IMR-90 (cell line): ENCODE data around the gene ZNF765. TPM values are rescaled to one million over a fixed set of nuclear protein-coding genes. Genes with fewer than 3 reads are reported as not detected.

Source experiments
- ATAC-seq: fragments of 200-7000 bp; cut with Tn5 transposase; 2 replicates; pipeline ENCODE4 v1.9.1; 2020; ENCODE audit warnings: low read depth, mild to moderate bottlenecking, moderate library complexity
- BruUV-seq: library from RNA; stranded (reverse); fragments of 400-500 nt; replicated peaks from 2 replicates; lab custom pipeline; 2021; lab: Mats Ljungman, UMichigan
- CTCF ChIA-PET: fragments of 300-600 bp; formaldehyde crosslinking; extraction: SDS; loops from one replicate; lab custom pipeline; 2021; ENCODE audit warnings: antibody characterized with exemption; lab: Yijun Ruan, JAX
- POLR2A ChIA-PET: fragments of 300-600 bp; sonication (Branson Sonifier 250); formaldehyde crosslinking; loops from one replicate; lab custom pipeline; 2022; ENCODE audit warnings: antibody characterized with exemption; ENCODE audit not compliant: unreplicated experiment; lab: Charles Lee
- DNase-seq: peaks from one replicate; pipeline ENCODE4 v3.0.0; 2013
- H2AFZ ChIP-seq: replicated peaks from 2 replicates; pipeline ENCODE3; 2013; ENCODE audit warnings: low read length, mild to moderate bottlenecking; ENCODE audit not compliant: poor library complexity
- H2AK5ac ChIP-seq: 2 replicates; pipeline ENCODE4 v1.6.1; 2013; ENCODE audit warnings: low read depth, low read length, inconsistent platforms
- H2AK9ac ChIP-seq: replicated peaks from 2 replicates; pipeline ENCODE3; 2013; ENCODE audit warnings: mild to moderate bottlenecking, low read depth, low read length, moderate library complexity; ENCODE audit not compliant: poor library complexity
- H2BK120ac ChIP-seq: 2 replicates; pipeline ENCODE4 v1.6.1; 2013; ENCODE audit warnings: low read depth, low read length, inconsistent platforms
- H2BK15ac ChIP-seq: 3 replicates; pipeline ENCODE4 v1.6.1; 2013; ENCODE audit warnings: low read depth, low read length, inconsistent platforms
- H2BK20ac ChIP-seq: 2 replicates; pipeline ENCODE4 v1.6.1; 2013; ENCODE audit warnings: low read depth, mild to moderate bottlenecking, inconsistent platforms, low read length, moderate library complexity
- H2BK5ac ChIP-seq: 2 replicates; pipeline ENCODE4 v1.6.1; 2013; ENCODE audit warnings: mild to moderate bottlenecking, low read depth, low read length, inconsistent platforms; ENCODE audit not compliant: poor library complexity, severe bottlenecking
- H3K14ac ChIP-seq: replicated peaks from 2 replicates; pipeline ENCODE4 v1.6.1; 2013; ENCODE audit warnings: low read depth, low read length, inconsistent platforms
- H3K18ac ChIP-seq: 2 replicates; pipeline ENCODE4 v1.6.1; 2013; ENCODE audit warnings: low read depth, low read length, control low read depth
- H3K23ac ChIP-seq: 2 replicates; pipeline ENCODE4 v1.6.1; 2013; ENCODE audit warnings: low read depth, low read length, inconsistent platforms
- H3K27ac ChIP-seq: 2 replicates; pipeline ENCODE4 v1.5.1; 2013; ENCODE audit warnings: mild to moderate bottlenecking, control low read depth, low read length; ENCODE audit not compliant: insufficient read depth
- H3K27me3 ChIP-seq: 2 replicates; pipeline ENCODE4 v1.6.1; 2013; ENCODE audit warnings: low read length; ENCODE audit not compliant: control insufficient read depth, insufficient read depth
- H3K36me3 ChIP-seq: 2 replicates; pipeline ENCODE4 v1.6.1; 2013; ENCODE audit warnings: low read length, mixed read lengths; ENCODE audit not compliant: control insufficient read depth, insufficient read depth
- H3K4ac ChIP-seq: 2 replicates; pipeline ENCODE4 v1.6.1; 2013; ENCODE audit warnings: low read depth, low read length, inconsistent platforms
- H3K4me1 ChIP-seq: 2 replicates; pipeline ENCODE4 v1.6.1; 2013; ENCODE audit warnings: low read length, mixed read lengths; ENCODE audit not compliant: control insufficient read depth, insufficient read depth
- H3K4me2 ChIP-seq: 2 replicates; pipeline ENCODE4 v1.6.1; 2013; ENCODE audit warnings: low read depth, mild to moderate bottlenecking, control low read depth, low read length, moderate library complexity
- H3K4me3 ChIP-seq: 2 replicates; pipeline ENCODE4 v1.5.1; 2013; ENCODE audit warnings: low read depth, mild to moderate bottlenecking, control low read depth, low read length, moderate library complexity; ENCODE audit not compliant: insufficient read depth
- H3K56ac ChIP-seq: 2 replicates; pipeline ENCODE4 v1.6.1; 2013; ENCODE audit warnings: low read length, inconsistent platforms; ENCODE audit not compliant: insufficient read depth; ENCODE audit errors: extremely low read depth
- H3K79me1 ChIP-seq, 2 experiments: 2 replicates each; pipeline ENCODE4 v1.6.1; 2013; ENCODE audit warnings: low read length in 2 of 2, inconsistent platforms in 1 of 2, low read depth in 1 of 2
- H3K9ac ChIP-seq: 2 replicates; pipeline ENCODE4 v1.6.1; 2013; ENCODE audit warnings: low read depth, low read length, control low read depth
- H3K9me1 ChIP-seq: 2 replicates; pipeline ENCODE4 v1.6.1; 2013; ENCODE audit warnings: low read length, inconsistent platforms; ENCODE audit not compliant: insufficient read depth
- H3K9me3 ChIP-seq: 2 replicates; pipeline ENCODE4 v1.6.1; 2013; ENCODE audit warnings: low read length; ENCODE audit not compliant: control insufficient read depth, insufficient read depth
- H4K20me1 ChIP-seq: 2 replicates; pipeline ENCODE4 v1.6.1; 2013; ENCODE audit warnings: low read length, inconsistent platforms; ENCODE audit not compliant: insufficient read depth
- H4K5ac ChIP-seq: 2 replicates; pipeline ENCODE4 v1.6.1; 2013; ENCODE audit warnings: mild to moderate bottlenecking, low read depth, low read length, control low read depth
- H4K8ac ChIP-seq, 2 experiments: 2 replicates each; pipeline ENCODE4 v1.6.1; 2013; ENCODE audit warnings: low read depth in 2 of 2, low read length in 2 of 2, control low read depth in 1 of 2, inconsistent platforms in 1 of 2
- H4K91ac ChIP-seq: 2 replicates; pipeline ENCODE4 v1.6.1; 2013; ENCODE audit warnings: low read depth, low read length, inconsistent platforms; ENCODE audit not compliant: insufficient read depth
- BHLHE40 ChIP-seq: fragments of 150-350 bp; IDR thresholded peaks from 2 replicates; pipeline ENCODE4 v1.6.1; 2016; ENCODE audit warnings: mild to moderate bottlenecking, low read depth, low read length
- CEBPB ChIP-seq: IDR thresholded peaks from 2 replicates; pipeline ENCODE4 v1.6.1; 2012; ENCODE audit warnings: low read depth, low read length, improper control_type of control experiment
- CHD1 ChIP-seq: IDR thresholded peaks from 2 replicates; pipeline ENCODE4 v1.6.1; 2012; ENCODE audit warnings: low read depth, low read length, improper control_type of control experiment
- ELK1 ChIP-seq: fragments of 150-350 bp; IDR thresholded peaks from 2 replicates; pipeline ENCODE4 v1.6.1; 2016; ENCODE audit warnings: low read depth, mild to moderate bottlenecking, low read length, moderate library complexity, borderline replicate concordance
- MAFK ChIP-seq: IDR thresholded peaks from 2 replicates; pipeline ENCODE4 v1.6.1; 2012; ENCODE audit warnings: low read depth, low read length, improper control_type of control experiment
- MAZ ChIP-seq: IDR thresholded peaks from 2 replicates; pipeline ENCODE4 v1.6.1; 2012; ENCODE audit warnings: low read depth, mild to moderate bottlenecking, low read length, improper control_type of control experiment, moderate library complexity, borderline replicate concordance
- NFE2L2 ChIP-seq: fragments of 150-350 bp; IDR thresholded peaks from 2 replicates; pipeline ENCODE4 v1.6.1; 2016; ENCODE audit warnings: low read depth, mild to moderate bottlenecking, low read length
- POLR2A ChIP-seq: IDR thresholded peaks from 2 replicates; pipeline ENCODE4 v1.6.1; 2012; ENCODE audit warnings: mild to moderate bottlenecking, low read depth, low read length
- RAD21 ChIP-seq: IDR thresholded peaks from 2 replicates; pipeline ENCODE4 v1.6.1; 2012; ENCODE audit warnings: low read length, improper control_type of control experiment
- RCOR1 ChIP-seq: IDR thresholded peaks from 2 replicates; pipeline ENCODE4 v1.6.1; 2012; ENCODE audit warnings: mild to moderate bottlenecking, low read length, improper control_type of control experiment; ENCODE audit not compliant: insufficient replicate concordance
- RFX5 ChIP-seq: IDR thresholded peaks from 2 replicates; pipeline ENCODE4 v1.8.0; 2012; ENCODE audit warnings: low read depth, mild to moderate bottlenecking, low read length, moderate library complexity
- SMC3 ChIP-seq: fragments of 150-350 bp; IDR thresholded peaks from 2 replicates; pipeline ENCODE4 v1.6.1; 2016; ENCODE audit warnings: low read depth, mild to moderate bottlenecking, antibody characterized with exemption, low read length, moderate library complexity
- WGBS, 2 experiments: methylation state at CpG; one replicate each; pipeline versions ENCODE4 v1.1.5 to v1.1.7; 2013; ENCODE audit warnings: missing lambda C conversion rate in 2 of 2; ENCODE audit not compliant: insufficient read length in 1 of 2; ENCODE audit errors: extremely low coverage in 2 of 2; 5-methylcytosine and 5-hydroxymethylcytosine counted together
- dilution Hi-C: fragments of 300-500 bp; cut with HindIII; formaldehyde crosslinking; loops from one replicate; pipeline ENCODE4 v1.14.3; 2018; ENCODE audit warnings: low sequenced_read_pairs; ENCODE audit not compliant: unreplicated experiment
- in situ Hi-C: fragments of 300-500 bp; cut with MboI; formaldehyde crosslinking; loops from 3 replicates; pipeline ENCODE4 v1.14.3; 2019; ENCODE audit warnings: low sequenced_read_pairs, inconsistent platforms, mixed read lengths
- intact Hi-C: fragments of 100-400 bp; cut with micrococcal nuclease; formaldehyde crosslinking; loops from 2 replicates; pipeline ENCODE4 v1.10.0; 2022
- polyA plus RNA-seq, 3 experiments: library from polyadenylated mRNA; depleted of rRNA; stranded (reverse); fragments of >200 nt; gene quantifications; 2 replicates each; pipeline ENCODE4 v1.2.3, GENCODE V29; 2012; ENCODE audit warnings: low replicate concordance in 1 of 3
- total RNA-seq: library from RNA; depleted of rRNA; stranded (reverse); fragments of >200 nt; gene quantifications from 2 replicates; pipeline ENCODE4 v1.2.3, GENCODE V29; 2012
- TF ChIP-seq, protein P1 (sequence below): conservative IDR thresholded peaks from 2 replicates; pipeline ENCODE4 v1.5.1; 2012; ENCODE audit warnings: mild to moderate bottlenecking, low read depth, low read length, improper control_type of control experiment

ZNF765 gene
- total and polyA plus RNA-seq, 2 of the 4 experiments (the other 2 are of a cell fraction) = 2.3 to 18.1 TPM

GRCh38 chr19:53389571-53389970 is 5.4 kb upstream of the ZNF765 start:
- no peak for ATAC-seq
- H2BK120ac ChIP-seq = no peak overlapping the region
- H2AFZ ChIP-seq = no peak overlapping the region
- H3K36me3 ChIP-seq = 0 out of 2 replicates have a peak, but pooled peaks cover 3% of the 10 kb centered on the region
- H2AK5ac ChIP-seq = no peak overlapping the region
- no peak overlapping the region for H3K9ac ChIP-seq
- no peak overlapping the region for H2AK9ac ChIP-seq
- dilution Hi-C loops = no loop called here
- H3K27me3 ChIP-seq = no peaks in the 10 kb centered on the region
- POLR2A ChIA-PET = no interaction called here
- H2BK5ac ChIP-seq = no peak overlapping the region
- no peaks in the 10 kb centered on the region for H3K79me1 ChIP-seq
- no peak for DNase-seq
- intact Hi-C loops = no loop called here
- H3K56ac ChIP-seq = no peak overlapping the region
- 86% methylated on average over 1 of the region's 8 CpGs; no CpG with 5 or more reads in 1 of the 2 experiments for WGBS, 2 experiments
- H3K14ac ChIP-seq = no peak overlapping the region
- H4K20me1 ChIP-seq = no peaks in the 10 kb centered on the region
- in situ Hi-C loops = no loop called here
- no peak overlapping the region for H4K8ac ChIP-seq
- H3K18ac ChIP-seq = no peak overlapping the region
- no peak overlapping the region for H3K23ac ChIP-seq
- no peak overlapping the region for H2BK20ac ChIP-seq
- no peak overlapping the region for H4K91ac ChIP-seq
- peaks cover 9% of the 10 kb centered on the region for H3K9me3 ChIP-seq
- H3K4me1 ChIP-seq = no peaks in the 10 kb centered on the region; the same call in 1 of the 2 replicates
- no peak overlapping the region for H3K27ac ChIP-seq
- CTCF ChIA-PET = no interaction called here
- no TSS peak for BruUV-seq
- no peak overlapping the region for H3K4me2 ChIP-seq
- H2BK15ac ChIP-seq = no peak overlapping the region
- no peak overlapping the region for H3K4ac ChIP-seq
- H4K5ac ChIP-seq = no peak overlapping the region
- H3K9me1 ChIP-seq = no peaks in the 10 kb centered on the region
- H3K4me3 ChIP-seq = no peak overlapping the region
- TF ChIP-seq NFE2L2 = no peak
- TF ChIP-seq MAZ = no peak
- no peak for TF ChIP-seq CHD1
- no peak for TF ChIP-seq RCOR1
- TF ChIP-seq RAD21 = no peak
- TF ChIP-seq BHLHE40 = no peak
- TF ChIP-seq, protein P1, sequence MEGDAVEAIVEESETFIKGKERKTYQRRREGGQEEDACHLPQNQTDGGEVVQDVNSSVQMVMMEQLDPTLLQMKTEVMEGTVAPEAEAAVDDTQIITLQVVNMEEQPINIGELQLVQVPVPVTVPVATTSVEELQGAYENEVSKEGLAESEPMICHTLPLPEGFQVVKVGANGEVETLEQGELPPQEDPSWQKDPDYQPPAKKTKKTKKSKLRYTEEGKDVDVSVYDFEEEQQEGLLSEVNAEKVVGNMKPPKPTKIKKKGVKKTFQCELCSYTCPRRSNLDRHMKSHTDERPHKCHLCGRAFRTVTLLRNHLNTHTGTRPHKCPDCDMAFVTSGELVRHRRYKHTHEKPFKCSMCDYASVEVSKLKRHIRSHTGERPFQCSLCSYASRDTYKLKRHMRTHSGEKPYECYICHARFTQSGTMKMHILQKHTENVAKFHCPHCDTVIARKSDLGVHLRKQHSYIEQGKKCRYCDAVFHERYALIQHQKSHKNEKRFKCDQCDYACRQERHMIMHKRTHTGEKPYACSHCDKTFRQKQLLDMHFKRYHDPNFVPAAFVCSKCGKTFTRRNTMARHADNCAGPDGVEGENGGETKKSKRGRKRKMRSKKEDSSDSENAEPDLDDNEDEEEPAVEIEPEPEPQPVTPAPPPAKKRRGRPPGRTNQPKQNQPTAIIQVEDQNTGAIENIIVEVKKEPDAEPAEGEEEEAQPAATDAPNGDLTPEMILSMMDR = no peak
- no peak for TF ChIP-seq ELK1
- no peak for TF ChIP-seq SMC3
- TF ChIP-seq RFX5 = no peak
- no peak for TF ChIP-seq MAFK
- no peak for TF ChIP-seq POLR2A
- TF ChIP-seq CEBPB = no peak
